ENCODE measurements around the gene LRIG2. TPM values are rescaled to one million over a fixed set of nuclear protein-coding genes. Genes with fewer than 3 reads are reported as not detected.

LRIG2 gene
- polyA plus RNA-seq, 1 donor from 2014 or later: 7.3 TPM

GRCh38 chr1:113091988-113092594 is 19.1 kb downstream of the LRIG2 start:
- no peaks in the 10 kb centered on the region for H3K27me3 Mint-ChIP-seq
- H3K27ac Mint-ChIP-seq: peak overlapping the region in 1 of 3 donors; percentile 59
- no peak overlapping the region for H3K4me3 Mint-ChIP-seq
- H3K36me3 Mint-ChIP-seq: peaks cover 6% of the 10 kb centered on the region
- no peaks in the 10 kb centered on the region for H3K9me3 Mint-ChIP-seq
- peaks cover 3 to 17% (median 8%) of the 10 kb centered on the region in 3 donors for H3K4me1 Mint-ChIP-seq

GRCh38 chr1:113094506-113094905 is 21.5 kb downstream of the LRIG2 start:
- Mint-ChIP-seq H3K27ac (no peak overlapping the region), H3K9me3 (no peaks in the 10 kb centered on the region), H3K4me3 (no peak overlapping the region), H3K27me3 (no peaks in the 10 kb centered on the region), H3K36me3 (peaks cover 6% of the 10 kb centered on the region), H3K4me1 (peaks cover 0 to 7% (median under 1%) of the 10 kb centered on the region in 3 donors)

GRCh38 chr1:113095790-113096455 is 22.9 kb downstream of the LRIG2 start:
- Mint-ChIP-seq H3K9me3 (no peaks in the 10 kb centered on the region), H3K4me1 (peaks cover 0 to 5% (median 0%) of the 10 kb centered on the region in 3 donors), H3K4me3 (no peak overlapping the region), H3K27ac (peak overlapping the region in 1 of 3 donors; percentile 6), H3K36me3 (peaks cover 6% of the 10 kb centered on the region), H3K27me3 (no peaks in the 10 kb centered on the region)

- H3K4me3 Mint-ChIP-seq: no peak overlapping the region
- H3K9me3 Mint-ChIP-seq: no peaks in the 10 kb centered on the region
- no peaks in the 10 kb centered on the region for H3K27me3 Mint-ChIP-seq
- H3K36me3 Mint-ChIP-seq: peaks cover 6% of the 10 kb centered on the region
- H3K4me1 Mint-ChIP-seq: peaks cover 0 to 4% (median 0%) of the 10 kb centered on the region in 3 donors
- H3K27ac Mint-ChIP-seq: peak overlapping the region in 1 of 3 donors; percentile 6
These were observed 23.5 kb downstream of the LRIG2 start for GRCh38 chr1:113096493-113096892.

- Mint-ChIP-seq H3K9me3 (no peaks in the 10 kb centered on the region), H3K4me3 (no peak overlapping the region), H3K36me3 (peaks cover 2% of the 10 kb centered on the region), H3K4me1 (no peaks in the 10 kb centered on the region), H3K27me3 (no peaks in the 10 kb centered on the region), H3K27ac (no peak overlapping the region)
These were observed 28.6 kb downstream of the LRIG2 start for GRCh38 chr1:113101588-113101987.

- Mint-ChIP-seq H3K36me3 (peaks cover 8% of the 10 kb centered on the region), H3K27ac (no peak overlapping the region), H3K4me1 (no peaks in the 10 kb centered on the region), H3K4me3 (no peak overlapping the region), H3K27me3 (no peaks in the 10 kb centered on the region), H3K9me3 (no peaks in the 10 kb centered on the region)
These were observed 30.1 kb downstream of the LRIG2 start for GRCh38 chr1:113103048-113103447.

- Mint-ChIP-seq H3K36me3 (peaks cover 8% of the 10 kb centered on the region), H3K4me1 (no peaks in the 10 kb centered on the region), H3K4me3 (no peak overlapping the region), H3K27me3 (no peaks in the 10 kb centered on the region), H3K27ac (peak overlapping the region in 1 of 3 donors; percentile 78), H3K9me3 (no peaks in the 10 kb centered on the region)
These were observed 31.0 kb downstream of the LRIG2 start for GRCh38 chr1:113103977-113104376.

- H3K4me1 Mint-ChIP-seq: no peaks in the 10 kb centered on the region
- no peaks in the 10 kb centered on the region for H3K9me3 Mint-ChIP-seq
- H3K4me3 Mint-ChIP-seq: no peak overlapping the region
- H3K27me3 Mint-ChIP-seq: no peaks in the 10 kb centered on the region
- H3K27ac Mint-ChIP-seq: no peak overlapping the region
- H3K36me3 Mint-ChIP-seq: peaks cover 13% of the 10 kb centered on the region
These were observed 33.9 kb downstream of the LRIG2 start for GRCh38 chr1:113106910-113107309.

GRCh38 chr1:113109908-113110554 is 37.0 kb downstream of the LRIG2 start:
- Mint-ChIP-seq H3K9me3 (no peaks in the 10 kb centered on the region), H3K4me3 (no peak overlapping the region), H3K27me3 (no peaks in the 10 kb centered on the region), H3K4me1 (no peaks in the 10 kb centered on the region), H3K27ac (no peak overlapping the region), H3K36me3 (peaks cover 13% of the 10 kb centered on the region)

- Mint-ChIP-seq H3K4me1 (peaks cover 0 to 1% (median 0%) of the 10 kb centered on the region in 3 donors), H3K4me3 (no peak overlapping the region), H3K27me3 (no peaks in the 10 kb centered on the region), H3K36me3 (peaks cover 11% of the 10 kb centered on the region), H3K9me3 (no peaks in the 10 kb centered on the region), H3K27ac (no peak overlapping the region)
These were observed 45.3 kb downstream of the LRIG2 start for GRCh38 chr1:113118266-113118665.

- Mint-ChIP-seq H3K4me3 (no peak overlapping the region), H3K27me3 (no peaks in the 10 kb centered on the region), H3K4me1 (peaks cover 0 to 1% (median 0%) of the 10 kb centered on the region in 3 donors), H3K27ac (no peak overlapping the region), H3K36me3 (peaks cover 3% of the 10 kb centered on the region), H3K9me3 (no peaks in the 10 kb centered on the region)
These were observed 50.7 kb downstream of the LRIG2 start for GRCh38 chr1:113123737-113124136.

- no peaks in the 10 kb centered on the region for H3K9me3 Mint-ChIP-seq
- H3K4me3 Mint-ChIP-seq: no peak overlapping the region
- no peak overlapping the region for H3K27ac Mint-ChIP-seq
- H3K36me3 Mint-ChIP-seq: no peaks in the 10 kb centered on the region
- peaks cover 0 to 1% (median 0%) of the 10 kb centered on the region in 3 donors for H3K4me1 Mint-ChIP-seq
- H3K27me3 Mint-ChIP-seq: no peaks in the 10 kb centered on the region
These were observed 51.4 kb downstream of the LRIG2 start for GRCh38 chr1:113124366-113124765.

GRCh38 chr1:113125517-113125916 is 52.5 kb downstream of the LRIG2 start:
- H3K36me3 Mint-ChIP-seq: no peaks in the 10 kb centered on the region

GRCh38 chr1:113126207-113126606 is 53.2 kb downstream of the LRIG2 start:
- H3K9me3 Mint-ChIP-seq: no peaks in the 10 kb centered on the region
- peak overlapping the region in 1 of 3 donors; percentile 63 for H3K27ac Mint-ChIP-seq
- H3K27me3 Mint-ChIP-seq: no peaks in the 10 kb centered on the region
- H3K4me1 Mint-ChIP-seq: peaks cover 0 to 1% (median under 1%) of the 10 kb centered on the region in 3 donors
- H3K4me3 Mint-ChIP-seq: no peak overlapping the region
- no peaks in the 10 kb centered on the region for H3K36me3 Mint-ChIP-seq

More at GRCh38 chr1:113125517-113125916, 52.5 kb downstream of the LRIG2 start:
- Mint-ChIP-seq H3K27ac (no peak overlapping the region), H3K4me1 (peaks cover 0 to 1% (median 0%) of the 10 kb centered on the region in 3 donors), H3K27me3 (no peaks in the 10 kb centered on the region), H3K4me3 (no peak overlapping the region), H3K9me3 (no peaks in the 10 kb centered on the region)

- H3K27ac Mint-ChIP-seq: no peak overlapping the region
These were observed 55.1 kb downstream of the LRIG2 start for GRCh38 chr1:113128116-113128515.

More at GRCh38 chr1:113128116-113128515, 55.1 kb downstream of the LRIG2 start:
- H3K27me3 Mint-ChIP-seq: no peaks in the 10 kb centered on the region
- H3K4me3 Mint-ChIP-seq: no peak overlapping the region
- no peaks in the 10 kb centered on the region for H3K36me3 Mint-ChIP-seq
- no peaks in the 10 kb centered on the region for H3K9me3 Mint-ChIP-seq
- H3K4me1 Mint-ChIP-seq: peaks cover 0 to 5% (median 1%) of the 10 kb centered on the region in 3 donors
